DOHH2 (cell line): ENCODE results near the gene SLC8A1.

Experiments
- CTCF ChIP-seq: fragments of 200-600 bp; sonication (generic); IDR thresholded peaks from one replicate; pipeline ENCODE4 v1.5.1; 2014; ENCODE audit warnings: antibody characterized with exemption, mild to moderate bottlenecking, low read depth, low read length; ENCODE audit not compliant: poor library complexity, severe bottlenecking
- EZH2phosphoT487 ChIP-seq: fragments of 200-600 bp; sonication (generic); IDR thresholded peaks from 2 replicates; pipeline ENCODE4 v1.6.1; 2017; ENCODE audit warnings: borderline replicate concordance, mild to moderate bottlenecking, antibody characterized with exemption, low read length, moderate library complexity, mixed read lengths

- TF ChIP-seq CTCF = no peak
- no peak for TF ChIP-seq EZH2phosphoT487
These were observed 149.1 kb downstream of the SLC8A1 start for GRCh38 chr2:40302751-40303325.
